GM10248 (cell line): ENCODE data around the gene ECT2.
"Not testable (repeated sequence)": the region's sequence is repeated elsewhere in the genome, so short reads cannot be mapped to it uniquely, and the experiment has no call there.

Source experiments
- CTCF ChIA-PET: fragments of 300-600 bp; sonication (Branson Sonifier 250); formaldehyde crosslinking; extraction: SDS; loops from one replicate; lab custom pipeline; 2021; ENCODE audit warnings: antibody characterized with exemption; lab: Yijun Ruan, JAX
- POLR2A ChIA-PET: fragments of 350-650 bp; sonication (Branson Sonifier 250); formaldehyde crosslinking; extraction: SDS; loops from one replicate; lab custom pipeline; 2020; ENCODE audit warnings: antibody characterized with exemption; lab: Yijun Ruan, JAX
- DNase-seq: peaks from one replicate; pipeline ENCODE4 v3.0.0; 2012; ENCODE audit errors: extremely low spot score
- CTCF ChIP-seq: IDR thresholded peaks from 2 replicates; pipeline ENCODE4 v1.5.1; 2012; ENCODE audit warnings: mild to moderate bottlenecking, low read depth; ENCODE audit errors: extremely low read depth, missing control alignments, control extremely low read depth

Gene ECT2

GRCh38 chr3:172752651-172753050, 2.1 kb downstream of the ECT2 start:
- CTCF ChIA-PET: interaction anchor here (0.8 to 2.0 kb wide), 5 partner anchors 11 to 80 kb away, joined by 3 to 5 read pairs (median 5); partner anchors contain the start of gene NCEH1
- no peak for DNase-seq
- no peak for TF ChIP-seq CTCF
- POLR2A ChIA-PET: no interaction called here

GRCh38 chr3:172753125-172753524, 2.6 kb downstream of the ECT2 start:
- CTCF ChIA-PET: interaction anchor here (0.9 to 2.0 kb wide), 4 partner anchors 9 to 42 kb away, joined by 3 to 5 read pairs (median 5); partner anchors contain the start of gene NCEH1

DNA sequence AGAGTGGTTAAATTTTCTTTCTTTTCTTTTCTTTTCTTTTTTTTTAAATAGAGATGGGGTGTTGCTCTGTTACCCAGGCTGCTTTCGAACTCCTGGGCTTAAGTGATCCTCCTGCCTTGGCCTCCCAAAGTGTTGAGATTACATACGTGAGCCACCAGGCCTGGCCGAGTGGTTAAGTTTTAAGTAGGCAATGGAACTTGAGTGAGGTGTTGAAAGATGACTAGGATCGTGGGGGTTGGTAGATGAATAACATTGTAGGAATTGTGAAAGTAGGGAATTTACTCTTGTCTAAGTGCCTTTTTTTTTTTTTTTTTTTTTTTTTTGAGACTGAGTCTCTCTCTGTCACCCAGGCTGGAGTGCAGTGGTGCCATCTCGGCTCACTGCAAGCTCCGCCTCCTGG, 9.9 kb downstream of the ECT2 start:
- DNase-seq, CTCF ChIA-PET, POLR2A ChIA-PET: not testable (repeated sequence)

More at GRCh38 chr3:172753125-172753524, 2.6 kb downstream of the ECT2 start:
- TF ChIP-seq CTCF: no peak
- POLR2A ChIA-PET: no interaction called here
- no peak for DNase-seq

- TF ChIP-seq CTCF: no peak
- no peak for DNase-seq
- POLR2A ChIA-PET: no interaction called here
- CTCF ChIA-PET: no interaction called here
Observed at GRCh38 chr3:172766241-172766640, 15.7 kb downstream of the ECT2 start.

GRCh38 chr3:172766718-172767405, 16.3 kb downstream of the ECT2 start:
- ChIA-PET POLR2A (no interaction called here), CTCF (no interaction called here)
- TF ChIP-seq CTCF: no peak
- DNase-seq: no peak

GRCh38 chr3:172770382-172770781, 19.9 kb downstream of the ECT2 start:
- POLR2A ChIA-PET: no interaction called here

More at GRCh38 chr3:172770382-172770781, 19.9 kb downstream of the ECT2 start:
- TF ChIP-seq CTCF: no peak
- CTCF ChIA-PET: interaction anchor here (1.2 to 2.4 kb wide), 3 partner anchors 10 to 30 kb away, joined by 3 to 7 read pairs (median 6); partner anchors contain the start of gene ECT2
- DNase-seq: no peak
